ENCODE measurements around the gene ATP8A2.

GRCh38 chr13:25462301-25463125, 90.7 kb downstream of the ATP8A2 start:
- TF ChIP-seq CTCF (IDR thresholded peaks at IDR 0.05; ENCODE audit: low read length), result no peak
- no peak for TF ChIP-seq EZH2 (optimal IDR thresholded peaks at IDR 0.05; ENCODE audit: low read depth, low read length)
- TF ChIP-seq EZH2phosphoT487 (IDR thresholded peaks at IDR 0.05; ENCODE audit: low read length), result no peak

All from MM.1S (cell line).